GM03348 (cell line): Measurements from ENCODE around the gene NOB1.
"Not testable (repeated sequence)": the region's sequence is repeated elsewhere in the genome, so short reads cannot be mapped to it uniquely, and the experiment has no call there.

Experiments used
- DNase-seq: peaks from one replicate; pipeline ENCODE4 v3.0.0; 2012; ENCODE audit warnings: low spot score

Gene NOB1

GRCh38 chr16:69754469-69755310 lies at the start of gene NOB1:
NOB1 (minus strand) TSS chr16:69754926; CDS start chr16:69754910, 16 bp downstream.
- peak; percentile 98 for DNase-seq

GRCh38 chr16:69804297-69804696 lies 49.6 kb upstream of the NOB1 start:
- peak; percentile 54 for DNase-seq

- DNase-seq: no peak
These were observed 44.9 kb upstream of the NOB1 start for GRCh38 chr16:69799611-69800031.

GRCh38 chr16:69798466-69798865 lies 43.7 kb upstream of the NOB1 start:
- DNase-seq: peak; percentile 30

- peak; percentile 80 for DNase-seq
These were observed 41.8 kb upstream of the NOB1 start for GRCh38 chr16:69796285-69797118.

GRCh38 chr16:69794486-69794885 lies 39.8 kb upstream of the NOB1 start:
- no peak for DNase-seq

- DNase-seq: no peak
These were observed 38.8 kb upstream of the NOB1 start for GRCh38 chr16:69793526-69793925.

- not testable (repeated sequence) for DNase-seq
These were observed 36.7 kb upstream of the NOB1 start for GRCh38 chr16:69791391-69791847.

- DNase-seq: no peak
These were observed 33.2 kb upstream of the NOB1 start for GRCh38 chr16:69787883-69788282.

GRCh38 chr16:69784586-69784985 lies 29.9 kb upstream of the NOB1 start:
- no peak for DNase-seq

GRCh38 chr16:69781118-69781517 lies 26.4 kb upstream of the NOB1 start:
- no peak for DNase-seq

GRCh38 chr16:69779724-69780123 lies 25.0 kb upstream of the NOB1 start:
- DNase-seq: no peak

GRCh38 chr16:69775563-69775962 lies 20.8 kb upstream of the NOB1 start:
- DNase-seq: no peak

- DNase-seq: no peak
These were observed 18.7 kb upstream of the NOB1 start for GRCh38 chr16:69773260-69773947.

GRCh38 chr16:69771651-69771967 lies 16.9 kb upstream of the NOB1 start:
- DNase-seq: no peak

- no peak for DNase-seq
These were observed 14.7 kb upstream of the NOB1 start for GRCh38 chr16:69769404-69769803.

- DNase-seq: no peak
These were observed 13.9 kb upstream of the NOB1 start for GRCh38 chr16:69768666-69769065.

GRCh38 chr16:69767459-69768229 lies 12.9 kb upstream of the NOB1 start:
- no peak for DNase-seq

- no peak for DNase-seq
These were observed 8.8 kb upstream of the NOB1 start for GRCh38 chr16:69763599-69763942.

- DNase-seq: peak; percentile 27
These were observed 8.3 kb upstream of the NOB1 start for GRCh38 chr16:69762814-69763598.
